MCF 10A (cell line): Measurements from ENCODE around the gene EVC2. TPM values are rescaled to one million over a fixed set of nuclear protein-coding genes. Genes with fewer than 3 reads are reported as not detected.

Source experiments
- BruUV-seq: library from RNA; stranded (reverse); fragments of 400-500 nt; replicated peaks from 2 replicates; lab custom pipeline; 2021; lab: Mats Ljungman, UMichigan
- CTCF ChIA-PET: fragments of 300-600 bp; sonication (Branson Sonifier 250); formaldehyde crosslinking; extraction: SDS; loops from one replicate; lab custom pipeline; 2021; ENCODE audit warnings: antibody characterized with exemption, inconsistent platforms; lab: Yijun Ruan, JAX
- POLR2A ChIA-PET: fragments of 300-600, 350-650 bp; sonication (Branson Sonifier 250); formaldehyde crosslinking; extraction: SDS; loops from one replicate; lab custom pipeline; 2020; ENCODE audit warnings: antibody characterized with exemption, inconsistent platforms; lab: Yijun Ruan, JAX
- DNase-seq: peaks from one replicate; pipeline ENCODE4 v3.0.0-alpha.2; 2018; ENCODE audit not compliant: unreplicated experiment
- H3K27ac Mint-ChIP-seq: one replicate; pipeline ENCODE4 v1.8.0; 2022; ENCODE audit warnings: mild to moderate bottlenecking, low read depth, mixed read lengths; ENCODE audit not compliant: unreplicated experiment
- H3K27me3 Mint-ChIP-seq: one replicate; pipeline ENCODE4 v1.8.0; 2022; ENCODE audit warnings: mixed read lengths; ENCODE audit not compliant: insufficient read depth, unreplicated experiment
- H3K36me3 Mint-ChIP-seq: one replicate; pipeline ENCODE4 v1.8.0; 2022; ENCODE audit warnings: mild to moderate bottlenecking, moderate library complexity, mixed read lengths; ENCODE audit not compliant: insufficient read depth, unreplicated experiment
- H3K4me1 Mint-ChIP-seq: one replicate; pipeline ENCODE4 v1.8.0; 2022; ENCODE audit warnings: mixed read lengths; ENCODE audit not compliant: insufficient read depth, unreplicated experiment
- H3K4me3 Mint-ChIP-seq: one replicate; pipeline ENCODE4 v1.8.0; 2022; ENCODE audit warnings: mild to moderate bottlenecking, moderate library complexity, mixed read lengths; ENCODE audit not compliant: unreplicated experiment
- H3K9me3 Mint-ChIP-seq: one replicate; pipeline ENCODE4 v1.8.0; 2022; ENCODE audit warnings: mixed read lengths; ENCODE audit not compliant: unreplicated experiment
- CTCF ChIP-seq: fragments of 200-600 bp; IDR thresholded peaks from one replicate; pipeline ENCODE4 v1.8.0; 2022; ENCODE audit warnings: antibody characterized with exemption, mild to moderate bottlenecking; ENCODE audit not compliant: unreplicated experiment
- intact Hi-C: fragments of 100-400 bp; cut with micrococcal nuclease; formaldehyde crosslinking; loops from 2 replicates; pipeline ENCODE4 v1.14.1; 2022
- total RNA-seq: library from RNA; stranded (reverse); gene quantifications from 2 replicates; pipeline ENCODE4 v1.2.3, GENCODE V29; 2022

The EVC2 gene
- total RNA-seq, 1 experiment from 2014 or later: 5.5 TPM

GRCh38 chr4:5635826-5636195, 72.5 kb downstream of the EVC2 start:
- intact Hi-C loops: no loop called here
- no peaks in the 10 kb centered on the region for H3K4me1 Mint-ChIP-seq
- no peak overlapping the region for H3K4me3 Mint-ChIP-seq
- H3K36me3 Mint-ChIP-seq: peaks cover 13% of the 10 kb centered on the region
- peaks cover 12% of the 10 kb centered on the region for H3K9me3 Mint-ChIP-seq
- no TSS peak for BruUV-seq
- TF ChIP-seq CTCF: no peak
- peak overlapping the region; percentile 22 for H3K27ac Mint-ChIP-seq
- DNase-seq: peak; percentile 47
- ChIA-PET CTCF (interaction anchor here (0.7 kb wide), 1 partner anchor 198 kb away, joined by 3 read pairs; no protein-coding TSS in a partner anchor), POLR2A (no interaction called here)
- no peaks in the 10 kb centered on the region for H3K27me3 Mint-ChIP-seq

DNA sequence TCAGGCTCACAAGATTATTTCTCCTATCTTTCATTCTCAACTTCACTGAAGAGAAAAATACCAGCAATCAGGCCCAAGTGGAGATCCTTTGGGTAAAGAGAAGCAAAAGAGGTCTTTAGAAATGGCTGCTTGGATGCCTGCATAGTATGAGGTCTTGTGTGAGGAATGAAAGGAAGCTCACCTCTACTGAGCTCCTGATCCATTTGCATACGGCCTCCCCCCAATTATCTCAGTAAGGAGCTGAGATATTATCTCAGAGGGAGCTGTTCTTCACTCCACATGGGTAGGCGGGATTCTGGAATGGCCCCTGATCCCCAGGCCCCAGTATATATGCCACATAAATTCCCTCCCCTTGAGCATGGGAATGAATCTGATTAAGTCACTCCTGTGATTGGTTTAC, 75.8 kb downstream of the EVC2 start:
- POLR2A ChIA-PET: no interaction called here
- no TSS peak for BruUV-seq
- Mint-ChIP-seq H3K27ac (no peak overlapping the region), H3K4me3 (no peak overlapping the region), H3K4me1 (no peaks in the 10 kb centered on the region), H3K36me3 (peaks cover 7% of the 10 kb centered on the region), H3K9me3 (no peaks in the 10 kb centered on the region), H3K27me3 (no peaks in the 10 kb centered on the region)
- no peak for DNase-seq
- CTCF ChIA-PET: interaction anchor here (1.2 kb wide), 1 partner anchor 43 kb away, joined by 3 read pairs; no protein-coding TSS in a partner anchor
- intact Hi-C loops: no loop called here
- no peak for TF ChIP-seq CTCF

GRCh38 chr4:5632066-5632440, 76.3 kb downstream of the EVC2 start:
- TF ChIP-seq CTCF: no peak
- BruUV-seq: no TSS peak
- Mint-ChIP-seq H3K27ac (no peak overlapping the region), H3K36me3 (peaks cover 7% of the 10 kb centered on the region), H3K4me3 (no peak overlapping the region), H3K9me3 (no peaks in the 10 kb centered on the region), H3K4me1 (no peaks in the 10 kb centered on the region), H3K27me3 (no peaks in the 10 kb centered on the region)
- ChIA-PET CTCF (interaction anchor here (0.7 kb wide), 1 partner anchor 618 kb away, joined by 3 read pairs; no protein-coding TSS in a partner anchor), POLR2A (no interaction called here)
- intact Hi-C loops: no loop called here
- no peak for DNase-seq

GRCh38 chr4:5631352-5632065, 76.8 kb downstream of the EVC2 start:
- ChIA-PET CTCF (interaction anchor here (0.7 kb wide), 1 partner anchor 619 kb away, joined by 3 read pairs; no protein-coding TSS in a partner anchor), POLR2A (no interaction called here)
- Mint-ChIP-seq H3K9me3 (no peaks in the 10 kb centered on the region), H3K27ac (no peak overlapping the region), H3K36me3 (peaks cover 7% of the 10 kb centered on the region), H3K4me3 (no peak overlapping the region), H3K4me1 (no peaks in the 10 kb centered on the region), H3K27me3 (no peaks in the 10 kb centered on the region)
- intact Hi-C loops: no loop called here
- BruUV-seq: no TSS peak
- no peak for TF ChIP-seq CTCF
- no peak for DNase-seq
